Fibroblast of lung (primary cell): ENCODE results near the gene C1QTNF4. TPM values are rescaled to one million over a fixed set of nuclear protein-coding genes. Genes with fewer than 3 reads are reported as not detected.
A peak's percentile ranks its signal among the peaks of the same experiment; 100 is the strongest.

Experiments used
- DNase-seq, 2 donors: peaks; one replicate each; pipeline versions ENCODE4 v3.0.0 to v3.0.0-alpha.2; 2010; ENCODE audit warnings: low read depth in 2 of 2
- H2AFZ ChIP-seq: 2 replicates; pipeline ENCODE4 v1.5.1; 2012; ENCODE audit warnings: low read length, control low read depth, inconsistent platforms
- H3K27ac ChIP-seq: 2 replicates; pipeline ENCODE4 v1.5.1; 2011; ENCODE audit warnings: low read length, control low read depth; ENCODE audit not compliant: insufficient read depth
- H3K27me3 ChIP-seq: 2 replicates; pipeline ENCODE4 v1.5.1; 2011; ENCODE audit warnings: mild to moderate bottlenecking, low read length; ENCODE audit not compliant: control insufficient read depth, insufficient read depth
- H3K36me3 ChIP-seq: 2 replicates; pipeline ENCODE4 v1.5.1; 2011; ENCODE audit warnings: low read length; ENCODE audit not compliant: control insufficient read depth, insufficient read depth
- H3K4me1 ChIP-seq: 2 replicates; pipeline ENCODE4 v1.5.1; 2011; ENCODE audit warnings: low read length; ENCODE audit not compliant: control insufficient read depth, insufficient read depth; ENCODE audit errors: extremely low read depth
- H3K4me2 ChIP-seq: 2 replicates; pipeline ENCODE4 v1.5.1; 2011; ENCODE audit warnings: low read length, control low read depth; ENCODE audit not compliant: insufficient read depth; ENCODE audit errors: extremely low read depth
- H3K4me3 ChIP-seq, 4 experiments: fragments of 200-600 bp in 1 of 4; sonication (generic) in 1 of 4; replicated peaks in 1 of 4; 2 replicates each; pipeline ENCODE4 v1.5.1; 2011 to 2016; ENCODE audit warnings: low read length in 4 of 4, low read depth in 3 of 4, mild to moderate bottlenecking in 3 of 4, control low read depth in 2 of 4, inconsistent platforms in 1 of 4, mixed read lengths in 1 of 4; ENCODE audit not compliant: insufficient read depth in 1 of 4; ENCODE audit errors: control extremely low read depth in 1 of 4
- H3K79me2 ChIP-seq: 2 replicates; pipeline ENCODE4 v1.5.1; 2012; ENCODE audit warnings: mild to moderate bottlenecking, low read length, inconsistent platforms; ENCODE audit not compliant: control insufficient read depth, insufficient read depth
- H3K9ac ChIP-seq: 2 replicates; pipeline ENCODE4 v1.5.1; 2011; ENCODE audit warnings: mild to moderate bottlenecking, low read length, control low read depth; ENCODE audit not compliant: insufficient read depth
- H3K9me3 ChIP-seq: 2 replicates; pipeline ENCODE4 v1.5.1; 2012; ENCODE audit warnings: low read depth, low read length; ENCODE audit not compliant: control insufficient read depth, insufficient read depth
- H4K20me1 ChIP-seq: 2 replicates; pipeline ENCODE4 v1.5.1; 2011; ENCODE audit warnings: low read length; ENCODE audit not compliant: control insufficient read depth, insufficient read depth; ENCODE audit errors: extremely low read depth
- CTCF ChIP-seq, 2 donors: IDR thresholded peaks in 1 of 2; conservative IDR thresholded peaks in 1 of 2; 1 replicate in 1 of 2; 2 replicates in 1 of 2; pipeline ENCODE4 v1.5.1; 2011 to 2012; ENCODE audit warnings: low read length in 2 of 2, control low read depth in 1 of 2, inconsistent platforms in 1 of 2, low read depth in 1 of 2, mild to moderate bottlenecking in 1 of 2
- EZH2 ChIP-seq: IDR thresholded peaks from 2 replicates; pipeline ENCODE4 v1.5.1; 2012; ENCODE audit warnings: low read length, control low read depth, mild to moderate bottlenecking; ENCODE audit errors: missing control alignments
- polyA plus RNA-seq, 2 donors: library from polyadenylated mRNA; depleted of rRNA in 1 of 2; stranded (reverse) in 1 of 2; unstranded in 1 of 2; fragments of >200 nt; gene quantifications; 2 replicates each; pipeline ENCODE4 v1.2.1, GENCODE V29; 2011 to 2012; ENCODE audit warnings: missing spikeins in 1 of 2
- total RNA-seq: library from RNA; depleted of rRNA; stranded (reverse); fragments of >200 nt; gene quantifications from 2 replicates; pipeline ENCODE4 v1.2.1, GENCODE V29; 2014

Gene C1QTNF4
- total and polyA plus RNA-seq, 2 donors (not counting 1 experiment from before 2014, with no cell fraction given), result under 0.01 TPM; not detected in 1

GRCh38 chr11:47591764-47592163 is 2.4 kb downstream of the C1QTNF4 start:
- peaks cover 41% of the 10 kb centered on the region for H3K27me3 ChIP-seq
- no peaks in the 10 kb centered on the region for H3K4me1 ChIP-seq

GRCh38 chr11:47589977-47590861 is 4.0 kb downstream of the C1QTNF4 start:
- no peaks in the 10 kb centered on the region for H3K79me2 ChIP-seq
- no peaks in the 10 kb centered on the region for H3K36me3 ChIP-seq
- H2AFZ ChIP-seq, result peak overlapping the region; percentile 15
- H3K4me2 ChIP-seq, result no peak overlapping the region
- DNase-seq, result peak in 1 of 2 donors; percentile 25
- no peak for TF ChIP-seq CTCF (conservative IDR thresholded peaks at IDR 0.05 in 1 of 2, IDR thresholded peaks at IDR 0.05 in 1 of 2; ENCODE audit: low read depth in 1 of 2, low read length in 2 of 2)
- no peaks in the 10 kb centered on the region for H3K9me3 ChIP-seq
- H3K27me3 ChIP-seq, result peaks cover 40% of the 10 kb centered on the region
- no peak overlapping the region for H3K9ac ChIP-seq
- no peak overlapping the region for H3K4me3 ChIP-seq
- no peaks in the 10 kb centered on the region for H4K20me1 ChIP-seq
- no peak overlapping the region for H3K27ac ChIP-seq
- no peaks in the 10 kb centered on the region for H3K4me1 ChIP-seq

More at GRCh38 chr11:47591764-47592163, 2.4 kb downstream of the C1QTNF4 start:
- Histone ChIP-seq H3K36me3 (no peaks in the 10 kb centered on the region), H3K4me3 (no peak overlapping the region), H3K9me3 (no peaks in the 10 kb centered on the region), H4K20me1 (no peaks in the 10 kb centered on the region), H3K79me2 (no peaks in the 10 kb centered on the region), H3K4me2 (no peak overlapping the region), H2AFZ (no peak overlapping the region), H3K27ac (no peak overlapping the region), H3K9ac (no peak overlapping the region)
- DNase-seq, result no peak
- TF ChIP-seq EZH2 (no peak), CTCF (conservative IDR thresholded peaks at IDR 0.05 in 1 of 2, IDR thresholded peaks at IDR 0.05 in 1 of 2; ENCODE audit: low read depth in 1 of 2, low read length in 2 of 2) (no peak)

- H3K9me3 ChIP-seq, result no peaks in the 10 kb centered on the region
- no peak for DNase-seq
- no peaks in the 10 kb centered on the region for H3K36me3 ChIP-seq
- no peaks in the 10 kb centered on the region for H3K79me2 ChIP-seq
- TF ChIP-seq CTCF (conservative IDR thresholded peaks at IDR 0.05 in 1 of 2, IDR thresholded peaks at IDR 0.05 in 1 of 2; ENCODE audit: low read depth in 1 of 2, low read length in 2 of 2) (no peak), EZH2 (no peak)
- no peaks in the 10 kb centered on the region for H3K4me1 ChIP-seq
- no peak overlapping the region for H3K4me2 ChIP-seq
- no peak overlapping the region for H3K9ac ChIP-seq
- H3K27me3 ChIP-seq, result peaks cover 34% of the 10 kb centered on the region
- H3K27ac ChIP-seq, result no peak overlapping the region
- no peak overlapping the region for H2AFZ ChIP-seq
- no peak overlapping the region for H3K4me3 ChIP-seq
- H4K20me1 ChIP-seq, result no peaks in the 10 kb centered on the region
Observed at GRCh38 chr11:47589584-47589976, 4.6 kb downstream of the C1QTNF4 start.
